ENCODE data around the gene SORCS1. TPM values are rescaled to one million over a fixed set of nuclear protein-coding genes. Genes with fewer than 3 reads are reported as not detected.

Gene SORCS1
- total and polyA plus RNA-seq, 12 donors, result 0.18 to 11.1 (median 1.1) TPM

DNA sequence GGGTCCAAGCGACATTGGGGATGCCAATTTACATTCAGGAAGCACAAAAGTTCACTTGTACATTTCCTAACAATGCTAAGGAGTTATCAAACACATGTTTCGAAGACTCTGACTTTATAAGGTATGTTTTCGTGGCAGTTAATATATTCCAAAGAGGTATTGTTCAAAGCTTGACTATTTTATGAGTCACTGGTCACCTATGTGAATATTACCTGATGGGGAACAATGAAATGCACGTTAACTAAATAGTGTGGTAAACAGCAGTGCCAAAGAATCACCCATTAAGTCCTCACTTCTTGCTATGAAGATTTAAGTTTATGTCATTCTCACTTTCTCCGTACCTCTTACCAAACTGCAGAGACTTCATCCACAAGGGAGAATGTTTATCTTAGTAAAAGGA is 550.2 kb downstream of the SORCS1 start:
- WGBS, 4 donors, result 60 to 66% (median 62%) methylated on average over 5 of the region's 5 CpGs
- H3K4me3 ChIP-seq, result no peak overlapping the region
- TF ChIP-seq, protein P1, sequence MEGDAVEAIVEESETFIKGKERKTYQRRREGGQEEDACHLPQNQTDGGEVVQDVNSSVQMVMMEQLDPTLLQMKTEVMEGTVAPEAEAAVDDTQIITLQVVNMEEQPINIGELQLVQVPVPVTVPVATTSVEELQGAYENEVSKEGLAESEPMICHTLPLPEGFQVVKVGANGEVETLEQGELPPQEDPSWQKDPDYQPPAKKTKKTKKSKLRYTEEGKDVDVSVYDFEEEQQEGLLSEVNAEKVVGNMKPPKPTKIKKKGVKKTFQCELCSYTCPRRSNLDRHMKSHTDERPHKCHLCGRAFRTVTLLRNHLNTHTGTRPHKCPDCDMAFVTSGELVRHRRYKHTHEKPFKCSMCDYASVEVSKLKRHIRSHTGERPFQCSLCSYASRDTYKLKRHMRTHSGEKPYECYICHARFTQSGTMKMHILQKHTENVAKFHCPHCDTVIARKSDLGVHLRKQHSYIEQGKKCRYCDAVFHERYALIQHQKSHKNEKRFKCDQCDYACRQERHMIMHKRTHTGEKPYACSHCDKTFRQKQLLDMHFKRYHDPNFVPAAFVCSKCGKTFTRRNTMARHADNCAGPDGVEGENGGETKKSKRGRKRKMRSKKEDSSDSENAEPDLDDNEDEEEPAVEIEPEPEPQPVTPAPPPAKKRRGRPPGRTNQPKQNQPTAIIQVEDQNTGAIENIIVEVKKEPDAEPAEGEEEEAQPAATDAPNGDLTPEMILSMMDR (IDR thresholded peaks at IDR 0.05), result no peak
- no peak for TF ChIP-seq POLR2A (IDR thresholded peaks at IDR 0.05)

DNA sequence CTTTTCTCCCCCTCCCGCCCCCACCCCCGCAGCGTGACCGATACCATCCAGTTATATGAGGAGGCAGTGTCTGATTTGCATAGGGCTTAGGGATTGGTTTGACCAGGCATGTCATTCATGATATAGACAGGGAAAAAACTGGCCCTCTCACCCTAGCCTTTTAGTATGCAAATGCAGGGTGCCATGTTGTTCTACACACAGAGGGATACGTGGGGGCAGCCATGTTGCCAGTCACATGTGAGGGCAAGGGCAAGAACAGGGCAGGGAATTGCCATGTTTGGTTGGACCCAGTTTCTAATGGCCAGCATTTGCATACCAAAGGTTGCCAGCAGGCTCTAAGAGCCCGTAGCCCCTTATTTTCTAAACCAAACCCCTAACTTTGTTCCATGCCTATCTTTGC is 552.1 kb downstream of the SORCS1 start:
- H3K9me3 ChIP-seq (replicated peaks in 1 of 3), result no peaks in the 10 kb centered on the region
- no peak overlapping the region for H3K27ac ChIP-seq
- TF ChIP-seq, protein P1 (IDR thresholded peaks at IDR 0.05), result no peak
- no peak for TF ChIP-seq POLR2A (IDR thresholded peaks at IDR 0.05)

More for the DNA sequence above, 550.2 kb downstream of the SORCS1 start:
- intact Hi-C loops (cut with DNase I), result no loop called here
- no peaks in the 10 kb centered on the region for H3K27me3 ChIP-seq
- H3K4me1 ChIP-seq (replicated peaks in 1 of 2), result no peaks in the 10 kb centered on the region
- no peak for DNase-seq
- no peak overlapping the region for H3K27ac ChIP-seq
- H3K36me3 ChIP-seq (replicated peaks in 1 of 2), result no peaks in the 10 kb centered on the region
- H3K9me3 ChIP-seq (replicated peaks in 1 of 3), result no peaks in the 10 kb centered on the region

DNA sequence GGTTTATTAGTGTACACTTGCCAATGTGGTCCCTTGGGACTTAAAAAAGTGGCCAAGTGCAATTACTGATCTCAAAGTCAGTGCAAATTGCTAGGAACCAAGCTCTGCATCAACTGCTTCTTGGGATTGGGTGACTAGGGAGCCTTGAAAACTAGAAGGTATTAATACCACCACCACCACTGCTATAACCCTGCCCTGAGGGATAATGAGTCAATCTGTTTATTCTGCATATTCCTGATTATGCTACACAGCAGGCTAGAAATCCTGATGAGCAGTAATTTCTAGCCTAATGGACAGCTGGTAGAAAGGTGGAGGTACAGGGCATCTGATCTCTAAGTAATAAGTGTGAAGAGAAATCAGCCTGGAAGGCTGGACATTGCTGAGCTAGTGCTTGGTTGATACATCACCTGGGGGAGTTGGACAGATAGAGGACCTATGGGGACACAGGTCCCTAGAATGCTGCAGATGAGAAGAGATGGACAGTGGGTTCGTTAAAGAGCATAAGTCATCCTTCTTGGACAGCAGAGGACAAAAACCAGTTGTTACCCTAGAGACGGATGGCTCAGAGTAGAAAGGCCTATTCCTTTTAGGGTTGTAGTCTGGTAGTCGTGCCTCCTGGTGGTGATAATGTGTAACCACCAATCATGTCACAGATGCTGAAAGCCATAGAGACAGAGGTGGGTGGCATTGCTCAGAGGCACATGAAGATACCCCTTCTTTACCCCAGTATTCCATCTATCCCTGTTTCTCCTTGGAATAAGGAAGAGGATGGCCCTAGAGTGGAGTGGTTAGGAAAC is 554.8 kb downstream of the SORCS1 start:
- Histone ChIP-seq H3K9me3 (replicated peaks in 1 of 3) (no peaks in the 10 kb centered on the region), H3K4me1 (replicated peaks in 1 of 2) (no peaks in the 10 kb centered on the region), H3K36me3 (replicated peaks in 1 of 2) (no peaks in the 10 kb centered on the region), H3K27ac (no peak overlapping the region), H3K4me3 (no peak overlapping the region), H3K27me3 (no peaks in the 10 kb centered on the region)
- DNase-seq, result no peak
- WGBS, 4 donors, result 52 to 62% (median 58%) methylated on average over 3 of the region's 3 CpGs
- TF ChIP-seq, protein P1 (IDR thresholded peaks at IDR 0.05), result no peak
- no peak for TF ChIP-seq POLR2A (IDR thresholded peaks at IDR 0.05)
- intact Hi-C loops (cut with DNase I), result no loop called here

More for the DNA sequence above, 552.1 kb downstream of the SORCS1 start:
- no peak for DNase-seq
- no peaks in the 10 kb centered on the region for H3K36me3 ChIP-seq (replicated peaks in 1 of 2)
- 84 to 92% (median 86%) methylated on average over 2 to 6 of the region's 6 CpGs for WGBS, 4 donors
- no peaks in the 10 kb centered on the region for H3K27me3 ChIP-seq
- H3K4me3 ChIP-seq, result no peak overlapping the region
- no peaks in the 10 kb centered on the region for H3K4me1 ChIP-seq (replicated peaks in 1 of 2)
- intact Hi-C loops (cut with DNase I), result no loop called here

DNA sequence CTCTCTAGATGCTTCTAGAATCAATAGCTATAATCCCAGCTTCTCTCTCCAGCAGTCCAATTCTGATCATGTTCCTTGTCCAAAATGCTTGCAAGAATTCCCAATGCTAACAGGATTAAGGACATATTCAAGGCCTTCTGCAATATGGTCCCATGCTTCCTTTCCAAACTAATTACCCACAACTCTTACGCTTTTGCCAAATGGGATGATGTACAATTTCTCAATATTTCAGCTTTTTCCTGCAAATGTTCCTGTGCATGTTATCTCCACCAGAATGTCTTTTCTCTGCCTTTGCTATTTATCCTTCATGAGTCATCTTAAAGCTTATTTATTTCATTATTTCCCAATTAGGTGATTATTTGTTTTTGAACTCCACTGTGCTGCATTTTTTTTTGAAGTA is 556.4 kb downstream of the SORCS1 start:
- no peaks in the 10 kb centered on the region for H3K9me3 ChIP-seq (replicated peaks in 1 of 3)
- TF ChIP-seq POLR2A (IDR thresholded peaks at IDR 0.05), result no peak
- TF ChIP-seq, protein P1 (IDR thresholded peaks at IDR 0.05), result no peak
- no peak for DNase-seq
- no peaks in the 10 kb centered on the region for H3K27me3 ChIP-seq
- intact Hi-C loops (cut with DNase I), result no loop called here
- H3K4me1 ChIP-seq (replicated peaks in 1 of 2), result no peaks in the 10 kb centered on the region
- no peak overlapping the region for H3K4me3 ChIP-seq
- WGBS, 4 donors, result 86 to 97% (median 91%) methylated on average over 1 of the region's 1 CpG
- H3K27ac ChIP-seq, result no peak overlapping the region
- H3K36me3 ChIP-seq (replicated peaks in 1 of 2), result no peaks in the 10 kb centered on the region
